ENCODE data around the gene LCN9.
"Not testable (repeated sequence)": the region's sequence is repeated elsewhere in the genome, so short reads cannot be mapped to it uniquely, and the experiment has no call there.

Gene LCN9

GRCh38 chr9:135662758-135663450, at the start of gene LCN9:
Gene LCN9 (plus strand): TSS chr9:135663309. CDS start chr9:135663322, 13 bp downstream.
- DNase-seq (ENCODE audit: low spot score): no peak

DNA sequence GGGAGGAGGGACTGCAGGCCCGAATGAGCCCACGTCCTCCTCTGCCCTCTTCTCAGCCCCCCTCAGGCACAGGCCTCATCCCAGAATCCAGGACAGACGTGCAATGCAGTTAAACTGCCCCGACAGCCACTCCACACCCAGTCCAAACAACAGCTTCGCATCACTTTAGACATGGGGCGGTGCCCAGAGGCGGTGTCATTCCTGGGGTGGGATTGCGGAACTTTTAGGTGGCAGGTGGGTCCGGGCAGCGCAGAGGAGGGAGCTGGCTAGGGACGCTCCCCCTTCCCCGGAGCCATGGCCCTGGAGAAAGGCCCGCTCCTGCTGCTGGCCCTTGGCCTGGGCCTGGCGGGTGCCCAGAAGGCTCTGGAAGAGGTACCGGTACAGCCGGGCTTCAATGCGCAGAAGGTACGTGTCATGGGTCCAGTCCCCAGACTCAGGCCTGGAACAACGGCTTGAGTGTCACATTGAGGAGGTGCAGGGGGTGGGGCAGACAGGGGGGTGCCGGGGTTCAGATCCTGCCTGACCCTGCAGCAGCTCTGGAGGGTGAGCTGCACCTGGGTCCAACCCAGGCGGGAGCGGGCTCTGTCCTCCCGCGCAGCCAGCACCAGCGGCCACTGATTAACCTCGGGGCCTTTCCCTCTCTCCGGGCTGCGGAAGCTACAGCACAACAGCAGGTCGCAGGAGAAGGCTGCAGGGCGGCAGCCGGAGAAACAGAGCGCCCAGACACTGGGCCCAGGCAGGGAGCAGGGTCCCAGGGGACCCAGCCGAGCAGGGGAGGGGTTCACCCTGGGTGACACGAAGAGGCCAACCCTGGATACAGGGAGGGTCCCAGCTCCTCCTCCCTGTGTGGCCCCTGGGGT, 48.9 kb upstream of the LCN9 start:
- DNase-seq (ENCODE audit: low spot score): no peak

DNA sequence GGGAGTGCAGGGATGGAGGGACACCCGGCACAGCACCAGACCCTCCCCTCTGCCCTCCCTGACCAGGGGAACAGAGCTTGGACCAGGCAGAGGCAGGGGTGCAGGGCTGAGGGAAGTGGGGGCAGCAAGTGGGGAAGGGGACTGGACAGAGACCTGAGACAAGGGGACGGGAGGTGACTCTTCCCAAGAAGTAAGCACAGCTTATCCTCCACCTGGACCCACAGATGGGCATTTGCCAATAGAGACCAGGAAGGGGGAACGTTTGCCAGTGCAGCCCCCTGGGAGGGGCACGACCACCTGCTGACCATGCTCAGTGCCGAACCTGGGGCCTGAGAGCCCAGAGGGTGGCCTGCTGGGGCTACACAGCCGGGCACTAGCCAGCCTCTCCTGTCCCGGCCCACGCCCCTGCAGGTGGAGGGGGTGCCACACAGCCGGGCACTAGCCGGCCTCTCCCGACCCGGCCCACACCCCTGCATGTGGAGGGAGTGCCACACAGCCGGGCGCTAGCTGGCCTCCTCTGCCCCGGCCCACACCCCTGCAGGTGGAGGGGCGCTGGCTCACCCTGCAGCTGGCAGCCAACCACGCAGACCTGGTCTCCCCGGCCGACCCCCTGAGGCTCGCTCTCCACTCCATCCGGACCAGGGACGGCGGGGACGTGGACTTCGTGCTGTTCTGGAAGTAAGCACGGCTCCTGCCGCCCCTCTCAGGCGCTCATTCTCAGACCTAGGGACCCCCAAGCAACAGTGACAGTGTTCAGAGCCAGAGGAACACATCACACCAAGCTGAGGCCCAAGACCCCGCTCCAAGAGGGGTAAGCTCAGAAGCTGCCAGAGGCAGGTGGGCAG, 48.1 kb upstream of the LCN9 start:
- no peak for DNase-seq (ENCODE audit: low spot score)

- no peak for DNase-seq (ENCODE audit: low spot score)
These were observed 47.2 kb upstream of the LCN9 start for GRCh38 chr9:135615666-135616618.

DNA sequence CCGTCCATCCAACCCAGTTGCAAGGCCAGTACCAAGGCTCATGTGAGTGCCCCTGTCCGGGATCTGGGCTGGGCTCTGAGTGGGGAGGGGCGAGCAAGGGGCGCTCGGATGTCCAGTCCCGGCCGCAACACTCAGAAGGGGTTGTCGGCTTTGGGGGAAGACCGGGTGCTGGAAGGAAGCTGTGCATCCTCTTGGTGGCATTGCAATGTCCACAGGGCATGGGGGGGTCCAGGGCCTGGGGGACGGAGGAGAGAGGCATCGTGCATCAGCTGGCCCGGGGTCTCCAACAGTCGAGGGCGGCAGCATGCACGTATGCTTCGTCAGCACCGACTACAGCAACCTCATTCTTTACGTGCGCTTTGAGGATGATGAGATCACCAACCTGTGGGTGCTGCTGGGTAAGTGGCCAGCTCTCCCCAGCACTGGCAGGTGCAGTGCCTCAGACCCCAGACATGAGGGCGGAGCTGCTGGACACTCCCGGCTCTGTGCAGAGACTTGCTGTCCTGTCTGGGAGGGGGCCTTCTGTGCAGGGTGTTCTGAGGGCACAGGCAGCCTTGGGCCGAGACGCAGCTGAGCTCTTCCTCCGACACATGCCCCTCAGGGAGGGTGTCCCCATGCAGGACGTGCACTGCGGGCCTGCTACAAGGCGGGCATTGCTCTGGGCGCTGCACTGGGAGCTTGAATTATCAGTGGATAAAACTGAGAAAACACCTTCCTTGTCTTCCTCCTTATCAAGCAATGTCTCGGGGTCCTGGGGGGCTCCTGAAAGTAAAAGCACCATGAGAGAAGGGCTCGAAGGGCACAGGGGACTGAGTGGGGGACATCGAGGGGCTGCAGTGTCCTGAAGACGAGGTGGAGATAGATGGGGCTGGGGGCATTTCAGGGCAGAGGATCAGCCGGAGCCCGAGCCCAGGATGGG, 46.2 kb upstream of the LCN9 start:
- DNase-seq (ENCODE audit: low spot score): no peak

DNA sequence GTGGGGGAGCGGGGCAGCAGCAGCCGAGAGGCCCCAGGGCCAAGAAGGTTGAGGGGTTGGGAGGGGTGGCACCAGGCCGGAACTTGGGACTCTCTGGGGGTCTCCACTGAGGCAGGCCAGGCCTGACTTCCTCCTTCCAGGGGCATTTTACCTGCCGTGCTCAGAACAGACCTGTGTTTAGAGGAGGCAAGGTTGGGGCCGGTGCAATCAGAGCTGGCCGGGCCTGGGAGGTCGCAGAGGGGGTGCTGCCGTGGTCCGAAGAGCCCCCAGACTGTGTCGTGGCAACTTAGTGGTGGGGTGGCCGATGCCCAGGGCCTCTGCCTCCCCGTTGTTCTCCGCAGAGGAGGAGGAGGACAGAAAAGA, 45.6 kb upstream of the LCN9 start:
- DNase-seq (ENCODE audit: low spot score): no peak

GRCh38 chr9:135617991-135618411, 45.1 kb upstream of the LCN9 start:
- DNase-seq (ENCODE audit: low spot score): no peak

DNA sequence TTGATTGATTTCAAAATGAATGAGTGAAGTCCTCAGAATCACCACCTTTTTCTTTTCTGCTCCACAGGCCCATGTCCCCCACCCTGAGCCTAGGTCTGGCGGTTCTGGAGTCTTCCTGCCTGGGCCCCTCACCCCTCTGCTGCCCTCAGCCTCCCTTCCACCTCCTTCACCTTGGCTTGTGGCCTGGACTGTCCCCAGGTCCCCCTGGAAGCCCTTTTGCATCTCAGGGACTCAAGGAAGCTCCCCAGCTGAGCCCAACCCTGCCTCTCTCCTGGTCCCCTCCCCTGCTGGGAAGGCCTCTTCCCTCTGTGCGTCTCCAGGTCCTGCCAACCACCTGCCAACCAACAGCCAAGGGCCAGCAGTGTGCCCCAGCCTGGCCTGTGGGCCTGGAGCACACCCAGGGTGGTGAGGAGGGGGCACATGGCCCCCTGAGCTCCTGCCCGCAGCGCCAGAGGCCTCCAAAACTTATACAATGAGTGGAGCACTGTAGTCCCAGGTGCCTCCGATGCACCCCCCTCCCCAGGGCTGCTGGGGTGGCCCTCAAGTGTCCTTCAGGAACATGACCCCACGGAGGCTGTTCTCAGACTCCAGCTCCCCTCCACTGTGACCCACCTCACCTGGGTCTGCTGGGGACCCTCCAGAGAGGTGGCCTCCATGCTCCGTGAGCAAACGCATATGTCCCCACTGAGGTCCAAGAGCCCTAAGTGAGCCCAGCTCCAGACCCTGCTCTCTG, 44.1 kb upstream of the LCN9 start:
- no peak for DNase-seq (ENCODE audit: low spot score)

DNA sequence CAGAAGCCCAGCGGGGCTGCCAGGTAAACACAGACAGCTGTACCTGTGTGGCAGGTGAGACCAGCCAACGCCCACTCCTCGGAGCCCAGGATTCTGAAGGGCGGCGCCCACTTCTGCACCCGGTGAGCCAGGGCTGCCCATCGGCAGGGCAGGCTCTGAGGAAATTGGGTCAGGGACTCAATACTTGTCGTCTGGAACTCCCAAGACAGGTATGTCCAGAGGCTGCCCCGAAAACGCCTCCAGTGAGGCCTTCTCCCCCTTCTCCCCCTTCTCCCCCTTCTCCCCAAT, 43.6 kb upstream of the LCN9 start:
- no peak for DNase-seq (ENCODE audit: low spot score)

- no peak for DNase-seq (ENCODE audit: low spot score)
These were observed 42.6 kb upstream of the LCN9 start for GRCh38 chr9:135620558-135620957.

DNA sequence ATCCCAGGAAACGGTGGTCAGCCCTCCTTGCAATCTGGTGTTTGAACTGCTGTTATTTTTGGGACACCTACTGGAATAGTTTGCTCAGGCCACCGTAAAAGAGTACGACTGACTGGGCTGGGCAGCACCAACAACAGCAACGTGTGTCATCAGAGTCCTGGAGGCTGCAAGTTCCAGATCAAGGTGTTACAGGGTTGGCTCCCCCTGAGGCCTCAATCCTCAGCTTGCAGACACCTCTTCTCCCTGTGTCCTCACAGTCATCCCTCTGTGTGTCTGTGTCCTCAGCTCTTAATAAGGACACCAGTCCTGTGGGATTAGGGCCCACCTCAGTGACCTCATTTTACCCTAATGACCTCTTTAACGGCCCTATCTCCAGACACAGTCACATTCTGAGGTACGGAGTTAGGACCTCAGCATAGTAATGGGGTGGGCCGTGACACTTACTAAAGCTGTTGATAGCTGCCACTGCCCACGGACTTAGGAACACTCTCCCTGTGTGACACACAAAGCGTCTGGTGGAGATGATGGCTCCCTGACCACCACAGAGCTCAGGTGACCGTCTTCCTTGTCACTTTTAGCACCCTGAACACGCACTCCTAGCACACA, 40.6 kb upstream of the LCN9 start:
- DNase-seq (ENCODE audit: low spot score): no peak

DNA sequence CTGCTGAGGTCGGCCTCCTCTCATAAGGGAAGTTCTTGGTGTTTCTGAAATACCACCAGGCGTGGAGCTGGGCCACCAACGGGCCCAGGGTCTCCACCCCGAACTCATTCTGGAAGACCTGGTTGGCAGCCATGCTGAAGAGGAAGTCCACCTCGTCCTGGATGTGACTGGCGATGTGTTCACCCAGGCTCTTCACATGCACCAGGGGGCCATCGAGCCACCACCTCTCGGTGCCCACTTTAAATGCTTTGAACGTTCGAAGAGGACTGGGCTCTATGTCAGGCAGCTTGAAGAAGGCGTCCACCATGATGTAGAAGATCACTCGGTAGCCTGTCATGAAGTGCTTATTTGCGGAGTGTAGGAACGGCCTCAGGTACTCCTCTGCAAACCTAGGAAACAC, 38.8 kb upstream of the LCN9 start:
- no peak for DNase-seq (ENCODE audit: low spot score)

- no peak for DNase-seq (ENCODE audit: low spot score)
These were observed 30.3 kb upstream of the LCN9 start for GRCh38 chr9:135632841-135633240.

DNA sequence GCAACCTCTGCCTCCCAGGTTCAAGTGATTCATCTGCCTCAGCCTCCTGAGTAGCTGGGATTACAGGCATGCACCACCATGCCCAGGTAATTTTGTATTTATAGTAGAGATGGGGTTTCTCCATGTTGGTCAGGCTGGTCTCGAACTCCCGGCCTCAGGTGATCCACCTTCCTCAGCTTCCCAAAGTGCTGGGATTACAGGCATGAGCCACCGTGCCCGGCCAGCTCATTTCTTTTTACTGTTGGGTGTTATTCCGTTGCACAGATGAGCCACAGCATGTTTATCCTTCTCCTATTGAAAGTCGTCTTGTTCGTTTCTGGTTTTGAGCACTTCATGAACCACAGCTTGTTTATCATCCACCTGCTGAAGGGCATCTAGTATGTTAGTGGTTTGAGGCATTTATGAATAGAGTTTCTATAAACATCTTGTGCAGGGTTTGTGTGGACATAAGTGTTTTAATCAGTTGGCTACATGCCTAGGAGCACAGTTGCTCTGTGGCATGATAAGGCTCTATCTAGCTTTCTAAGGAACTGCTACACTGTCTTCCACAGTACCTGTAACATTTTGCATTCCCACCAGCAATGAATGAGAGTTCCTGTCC, 26.1 kb upstream of the LCN9 start:
- DNase-seq (ENCODE audit: low spot score): not testable (repeated sequence)

GRCh38 chr9:135639196-135639595, 23.9 kb upstream of the LCN9 start, which contains the start of gene GLT6D1:
Gene GLT6D1 (minus strand): TSS chr9:135639540. CDS start chr9:135639187, 353 bp downstream.
- DNase-seq (ENCODE audit: low spot score): no peak

DNA sequence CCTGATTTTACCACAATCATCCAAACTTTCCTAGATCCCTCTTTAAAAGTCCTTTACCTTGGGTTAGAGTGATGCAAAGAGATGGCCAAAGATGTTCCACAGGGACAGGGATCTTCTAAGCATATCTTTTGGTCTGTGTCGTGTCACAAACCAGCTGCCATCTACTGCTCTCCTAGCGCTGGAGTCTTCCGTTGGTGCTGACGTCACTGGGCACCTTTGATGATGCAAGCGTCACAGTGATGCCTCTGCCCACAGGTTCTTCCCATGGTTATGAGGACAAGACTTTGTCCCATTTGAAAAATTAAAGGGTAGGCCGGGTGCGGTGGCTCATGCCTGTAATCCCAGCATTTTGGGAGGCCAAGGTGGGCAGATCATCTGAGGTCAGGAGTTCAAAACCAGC, 22.1 kb upstream of the LCN9 start:
- no peak for DNase-seq (ENCODE audit: low spot score)

GRCh38 chr9:135641745-135642144, 21.4 kb upstream of the LCN9 start:
- no peak for DNase-seq (ENCODE audit: low spot score)

GRCh38 chr9:135644631-135645218, 18.4 kb upstream of the LCN9 start:
- DNase-seq (ENCODE audit: low spot score): no peak
